IPS-NIHi7 (cell line): ENCODE measurements around the gene NR2E1.

Experiments
- DNase-seq: peaks from one replicate; pipeline ENCODE4 v3.0.0; 2012; ENCODE audit warnings: mixed read lengths; ENCODE audit errors: extremely low spot score

Gene NR2E1

DNA sequence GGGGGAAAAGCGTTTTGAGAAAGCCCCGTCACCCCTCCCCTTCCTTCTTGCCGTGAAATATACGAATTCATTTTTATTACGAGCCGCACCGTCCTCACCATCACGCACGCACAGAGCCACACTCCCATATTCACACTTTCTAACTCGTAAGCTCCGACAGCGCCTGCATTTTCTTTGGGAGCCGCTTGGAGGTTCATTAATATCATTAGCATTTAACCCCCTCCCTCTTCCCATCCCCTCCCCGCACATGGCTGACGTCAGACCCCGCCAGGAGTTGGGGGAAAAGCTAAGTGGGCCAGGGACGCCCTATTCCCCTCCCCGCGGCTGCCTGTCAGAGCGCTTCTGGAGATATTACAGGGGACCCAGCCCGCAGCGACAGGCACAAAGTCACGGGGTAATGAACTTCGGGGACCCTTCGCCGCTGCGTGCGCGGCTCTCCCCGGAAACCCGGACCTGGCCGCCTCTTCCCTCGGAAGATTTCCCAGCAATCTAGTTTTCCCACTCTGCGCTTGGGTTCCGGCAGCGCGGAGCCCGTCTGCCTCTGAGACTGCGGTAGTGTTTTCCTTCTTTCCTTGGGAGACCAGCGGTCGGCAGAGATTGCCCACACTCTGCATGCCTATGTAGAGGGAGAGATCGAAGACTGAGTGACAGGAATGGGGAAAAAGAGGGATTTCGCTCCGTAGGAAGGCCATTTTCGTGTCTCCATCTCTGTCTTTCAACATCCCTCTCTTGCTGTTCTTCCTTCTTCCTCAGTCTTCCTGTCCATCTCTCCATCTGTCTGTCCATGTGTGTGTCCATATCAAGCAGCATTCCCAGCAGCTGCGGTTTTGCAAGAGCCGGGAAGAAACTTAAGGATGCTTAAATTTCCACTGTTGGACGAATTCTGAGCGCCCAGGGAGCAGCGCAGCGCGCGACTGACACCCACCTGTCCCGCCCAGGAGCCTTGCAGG lies at the start of gene NR2E1:
TSS of gene NR2E1 (plus strand) at position 309 of the 950 bp plus-strand sequence. CDS start 744 bp downstream, outside the sequence.
- DNase-seq = no peak

DNA sequence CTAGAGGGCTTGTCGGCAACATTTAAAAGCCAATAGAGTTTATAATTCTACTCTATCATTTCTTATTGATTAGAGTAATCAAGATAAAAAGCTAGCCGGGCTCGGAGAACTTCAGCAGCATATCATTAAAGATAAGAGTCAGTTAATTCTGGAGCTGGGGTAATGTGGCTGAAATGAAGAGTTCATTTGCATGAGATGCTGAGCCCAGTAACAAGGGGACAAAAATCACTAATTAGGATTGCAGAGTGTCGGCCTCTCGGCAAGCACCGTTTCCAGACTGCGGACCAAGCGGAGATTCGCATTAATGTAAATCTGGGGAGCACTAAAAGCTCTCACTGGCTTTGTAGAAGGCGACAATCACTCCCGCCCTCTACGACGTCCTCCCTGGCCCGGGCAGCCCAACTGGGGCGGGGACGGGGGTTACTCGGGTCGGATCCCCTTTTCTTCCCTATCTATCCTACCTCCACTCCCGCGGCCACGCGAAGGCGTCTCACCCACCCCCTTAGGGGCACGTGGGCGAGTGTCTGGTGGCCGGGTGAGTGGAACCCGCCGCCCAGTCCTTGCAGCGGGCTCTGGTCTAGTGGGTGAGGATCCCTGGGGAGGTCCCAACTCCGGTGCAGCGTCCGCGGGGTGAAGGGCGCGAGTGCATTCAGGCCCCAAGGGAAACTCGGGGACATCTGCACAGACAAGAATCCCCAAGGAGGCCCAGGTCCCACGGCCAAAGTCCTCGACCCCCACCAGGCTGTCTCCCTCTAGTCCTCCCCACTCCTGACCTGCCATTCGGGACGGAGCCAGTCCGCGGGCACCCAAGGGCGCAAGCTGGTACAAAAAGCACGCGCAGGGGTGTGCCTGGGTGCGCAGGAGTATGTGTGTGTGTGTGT lies 49.0 kb upstream of the NR2E1 start:
- DNase-seq = no peak

GRCh38 chr6:108117427-108118358 lies 48.1 kb upstream of the NR2E1 start:
- peak; percentile 59 for DNase-seq

DNA sequence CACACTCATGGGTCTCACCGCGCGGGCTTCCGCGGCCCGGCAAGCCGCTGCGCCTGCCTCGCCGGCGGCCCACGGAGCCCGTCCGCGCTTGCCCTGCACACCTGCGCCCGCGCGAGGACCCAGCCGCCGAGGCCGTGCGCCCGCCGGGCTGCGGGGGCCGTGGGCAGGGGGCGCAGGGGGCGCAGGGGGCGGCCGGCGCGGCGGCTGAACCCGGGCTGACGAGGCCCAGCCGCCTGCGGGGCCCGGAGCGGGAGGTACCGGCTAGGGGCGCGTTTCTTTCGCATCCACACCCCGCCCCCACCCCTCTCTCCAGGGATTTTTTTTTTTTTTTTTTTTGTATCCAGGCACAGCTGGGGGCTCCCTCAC lies 47.5 kb upstream of the NR2E1 start:
- DNase-seq = no peak

DNA sequence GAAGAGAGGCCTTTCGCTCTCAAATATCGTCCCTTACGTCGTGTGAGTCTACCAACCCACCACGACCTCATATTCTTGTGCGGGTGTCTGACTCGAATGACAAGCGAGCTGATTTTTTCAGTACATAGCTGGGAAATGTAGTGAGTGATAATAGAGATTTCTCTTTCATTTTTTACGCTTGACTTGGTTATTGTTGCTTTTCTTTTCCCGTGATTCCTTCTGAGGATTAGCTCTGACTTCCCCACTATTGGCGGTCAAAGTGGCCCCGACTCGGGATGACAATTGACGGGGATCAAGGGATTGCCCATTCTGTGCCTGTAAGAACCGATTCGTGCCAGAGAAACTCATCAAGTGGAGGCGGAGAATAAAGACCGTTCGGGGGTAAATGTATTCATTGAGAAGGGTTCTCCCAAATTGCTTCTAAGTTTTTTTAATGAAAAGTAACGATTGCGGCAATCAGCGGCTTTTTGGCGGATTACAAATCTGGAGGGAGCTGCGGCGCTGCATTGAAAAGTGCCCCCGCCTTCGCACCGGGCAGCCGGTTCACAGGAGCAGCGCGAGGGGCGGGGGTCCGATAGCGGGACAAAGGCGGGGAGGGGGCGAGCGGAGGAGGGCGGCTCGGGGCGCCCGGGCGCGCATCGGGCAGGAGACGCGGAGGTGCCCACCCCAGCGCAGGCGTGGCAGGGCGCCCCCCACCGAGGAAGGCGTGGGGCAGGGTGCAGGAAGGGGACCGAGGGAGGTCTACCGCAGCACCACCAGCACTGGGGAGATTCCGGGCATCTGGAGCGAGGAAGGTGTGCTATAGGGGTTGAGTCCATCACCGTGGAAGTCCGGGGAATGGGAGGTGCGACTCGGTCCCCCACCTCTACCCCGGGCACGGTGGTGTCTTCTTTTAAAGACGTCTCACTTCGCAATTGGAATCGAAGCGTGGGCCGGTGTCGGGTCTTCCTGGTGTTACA lies 46.7 kb upstream of the NR2E1 start:
- DNase-seq = peak; percentile 48

DNA sequence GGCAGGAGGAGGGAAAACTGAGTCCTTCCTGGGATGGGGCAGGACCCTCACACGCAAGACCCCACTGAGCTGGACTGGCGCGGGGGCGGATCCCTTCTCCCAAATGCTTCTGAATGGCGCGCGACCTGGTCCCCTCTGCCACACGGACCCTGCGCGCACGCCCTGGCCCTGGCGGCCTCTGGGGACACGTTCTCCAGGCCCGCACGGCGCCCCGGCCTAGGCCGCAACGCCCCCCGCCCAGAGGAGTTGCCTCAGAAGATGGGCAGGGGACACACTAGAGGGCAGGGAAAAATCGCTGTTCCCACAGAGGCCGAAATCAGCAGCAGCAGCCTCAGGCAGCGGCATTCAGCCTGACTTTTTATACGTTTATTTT lies 46.1 kb upstream of the NR2E1 start:
- DNase-seq = no peak

DNA sequence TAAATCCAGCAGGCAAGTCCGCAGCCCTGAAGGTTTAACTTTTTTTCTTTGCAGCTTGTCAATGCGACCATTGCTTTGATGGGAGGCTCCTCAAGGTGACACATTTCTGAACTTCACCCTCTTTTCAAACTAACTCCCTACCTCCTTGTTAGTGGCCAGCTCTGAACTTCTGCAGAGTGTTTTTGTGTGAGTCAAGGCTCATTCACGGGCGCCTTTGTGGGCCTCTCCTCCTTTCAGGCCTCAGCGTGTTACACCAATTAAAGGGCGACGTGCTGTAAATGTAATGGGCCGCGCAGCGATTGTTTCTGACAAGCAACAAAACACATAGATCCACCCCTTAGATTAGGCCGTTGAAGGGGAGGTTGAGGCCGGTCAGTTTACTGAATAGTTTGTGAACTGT lies 45.5 kb upstream of the NR2E1 start:
- DNase-seq = no peak

DNA sequence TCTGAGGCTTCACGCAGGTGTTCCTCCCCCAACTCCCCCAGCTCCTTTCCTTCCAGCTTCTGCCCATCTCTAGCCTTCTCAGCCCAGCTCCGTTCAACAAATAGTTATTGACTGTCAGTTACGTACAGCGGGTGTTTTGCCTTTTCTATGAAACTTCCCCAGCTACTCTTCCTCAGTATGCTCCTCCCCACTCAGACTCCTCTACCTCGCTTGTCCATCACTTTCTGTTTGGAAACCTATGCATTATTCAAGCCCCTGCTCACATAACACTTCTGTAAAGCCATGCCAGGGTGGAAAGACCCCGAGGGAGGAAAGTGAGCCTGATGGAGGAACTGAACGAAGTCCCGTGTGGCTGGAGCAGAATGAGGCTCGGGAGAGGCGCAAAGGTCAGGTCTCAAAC lies 44.2 kb upstream of the NR2E1 start:
- no peak for DNase-seq

GRCh38 chr6:108123481-108123929 lies 42.3 kb upstream of the NR2E1 start:
- DNase-seq = no peak

- DNase-seq = peak; percentile 43
These were observed 41.9 kb upstream of the NR2E1 start for GRCh38 chr6:108123946-108124345.

- DNase-seq = no peak
These were observed 38.8 kb upstream of the NR2E1 start for GRCh38 chr6:108127056-108127455.

DNA sequence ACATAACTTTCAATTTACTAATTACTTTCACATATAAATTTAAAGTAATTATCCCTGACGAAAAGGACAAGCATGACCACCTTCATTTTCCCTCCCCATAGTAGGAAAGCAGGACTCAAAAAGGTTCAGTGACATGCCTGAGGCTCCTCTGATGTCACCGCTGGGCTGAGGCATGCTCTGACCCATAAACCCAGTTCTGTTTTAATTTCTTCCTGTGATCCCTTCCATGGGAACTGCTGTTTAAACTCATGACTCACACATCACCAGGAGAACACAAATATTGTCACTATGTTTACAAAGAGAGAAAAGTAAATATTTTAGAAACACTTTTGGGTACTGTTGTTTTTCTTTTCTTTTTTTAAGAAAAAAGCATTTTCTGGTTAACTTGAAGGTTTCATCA lies 38.0 kb upstream of the NR2E1 start:
- DNase-seq = no peak

DNA sequence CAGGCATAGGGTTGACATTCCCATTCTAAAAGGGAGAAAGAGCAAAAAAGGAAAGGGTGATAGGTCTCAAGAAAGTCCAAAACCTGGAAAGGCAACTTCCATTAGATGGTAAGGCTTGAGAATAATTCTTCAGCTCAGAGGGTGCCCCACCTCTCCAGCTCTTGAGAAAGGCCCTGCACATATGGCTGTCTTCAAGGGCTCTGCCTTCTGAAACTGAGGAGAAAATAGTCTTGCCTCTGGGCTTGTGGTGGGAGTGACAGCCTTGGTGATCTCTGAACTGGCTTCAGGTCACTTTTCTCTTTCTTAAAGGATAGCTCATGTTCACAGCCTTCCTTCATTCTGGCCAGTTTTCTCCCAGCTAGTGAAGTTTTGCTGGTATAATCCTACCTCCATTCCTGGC lies 35.6 kb upstream of the NR2E1 start:
- no peak for DNase-seq

DNA sequence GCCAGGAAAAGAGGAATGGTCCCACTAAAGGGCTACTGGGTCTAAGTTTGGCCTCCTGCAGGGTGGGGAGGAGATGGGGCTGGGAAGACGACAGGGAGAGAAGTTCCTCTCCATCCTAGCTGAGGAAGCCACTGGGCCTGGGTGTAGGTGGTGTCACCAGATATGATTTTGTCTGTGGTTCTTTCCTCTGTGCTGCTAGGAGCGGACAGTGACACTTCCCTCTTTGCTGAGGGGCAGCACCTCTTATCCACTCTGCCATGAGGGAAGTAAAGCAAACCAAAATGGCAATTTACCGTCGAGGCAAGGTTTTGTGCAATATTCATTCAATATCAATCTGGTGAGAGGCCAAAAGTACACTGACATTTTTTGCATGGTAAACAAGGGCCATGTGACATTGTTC lies 33.0 kb upstream of the NR2E1 start:
- no peak for DNase-seq

DNA sequence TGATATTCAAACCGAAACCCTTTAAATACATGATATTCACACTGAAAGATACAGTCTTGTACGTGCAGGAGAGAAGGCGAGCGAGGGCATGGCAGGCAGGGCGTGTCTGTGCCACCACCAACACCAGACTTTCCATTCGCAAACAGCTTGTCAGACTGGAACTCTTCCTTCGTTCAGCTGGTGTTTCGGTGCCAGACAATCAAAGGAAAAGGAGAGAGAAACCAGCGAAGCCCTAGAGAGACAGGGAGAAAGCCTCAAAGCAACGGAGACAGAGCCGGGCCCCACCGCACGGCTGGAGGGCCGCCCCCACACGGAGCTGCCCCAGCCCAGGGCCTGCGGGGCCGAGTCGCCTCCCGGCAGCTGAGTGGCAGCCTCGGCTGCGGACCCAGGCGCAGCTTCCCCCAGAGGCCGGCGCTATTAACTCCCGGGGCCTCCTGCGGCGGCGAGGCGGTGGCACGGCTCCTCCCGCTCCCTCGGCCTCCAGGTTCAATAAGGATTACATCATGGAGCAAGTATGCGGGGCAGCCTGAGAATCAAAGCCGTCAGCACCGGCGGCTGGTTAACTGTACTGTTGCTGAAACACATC lies 32.1 kb upstream of the NR2E1 start:
- peak; percentile 94 for DNase-seq

- DNase-seq = no peak
These were observed 31.4 kb upstream of the NR2E1 start for GRCh38 chr6:108134213-108134970.

GRCh38 chr6:108142240-108142639 lies 23.6 kb upstream of the NR2E1 start:
- no peak for DNase-seq

GRCh38 chr6:108145639-108146038 lies 20.2 kb upstream of the NR2E1 start:
- peak; percentile 19 for DNase-seq

DNA sequence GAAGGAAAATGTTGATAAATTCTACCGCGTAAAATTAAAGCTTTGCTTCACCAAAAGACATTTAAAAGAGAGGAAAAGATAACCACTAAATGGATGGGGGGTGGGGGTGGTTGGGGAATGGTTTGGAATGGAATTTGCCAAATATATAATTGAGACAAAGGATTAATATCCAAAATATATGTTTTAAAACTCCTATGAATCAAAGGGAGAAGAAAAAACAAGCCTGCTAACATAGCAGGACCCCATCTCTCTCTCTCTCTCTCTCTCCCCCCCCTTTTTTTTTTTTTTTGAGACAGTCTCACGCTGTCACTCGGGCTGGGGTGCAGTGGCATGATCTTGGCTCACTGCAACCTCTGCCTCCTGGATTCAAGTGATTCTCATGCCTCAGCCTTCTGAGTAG lies 13.4 kb upstream of the NR2E1 start:
- no peak for DNase-seq
